HG02973 (cell line): ENCODE results near the gene PRKCB.
"Not testable (repeated sequence)": the region's sequence is repeated elsewhere in the genome, so short reads cannot be mapped to it uniquely, and the experiment has no call there.

Experiments
- ATAC-seq: cut with Tn5 transposase; IDR thresholded peaks from one replicate; pipeline ENCODE4 v1.9.1; 2021; ENCODE audit warnings: moderate library complexity; ENCODE audit not compliant: unreplicated experiment

The PRKCB gene

GRCh38 chr16:24119807-24120206, 284.0 kb downstream of the PRKCB start:
- ATAC-seq: no peak

DNA sequence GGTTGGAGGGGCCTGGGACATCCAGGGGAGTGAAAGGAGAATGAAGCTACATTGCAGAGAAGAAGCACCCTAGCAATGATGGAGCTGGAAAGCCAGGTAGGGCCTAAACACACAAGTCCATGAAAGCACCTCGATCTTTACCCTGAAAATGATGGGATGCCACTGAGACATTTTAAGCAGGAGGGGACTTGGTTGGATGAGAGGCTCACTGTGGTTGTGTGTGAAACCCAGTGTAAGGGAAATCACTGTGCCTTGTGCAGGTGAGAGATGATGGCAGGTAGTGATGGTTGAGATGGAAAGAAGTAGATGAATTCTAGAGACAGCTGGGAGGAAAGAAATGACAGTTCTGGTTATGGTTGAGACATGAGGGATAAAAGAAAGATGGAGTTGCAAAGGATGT, 287.5 kb downstream of the PRKCB start:
- no peak for ATAC-seq

DNA sequence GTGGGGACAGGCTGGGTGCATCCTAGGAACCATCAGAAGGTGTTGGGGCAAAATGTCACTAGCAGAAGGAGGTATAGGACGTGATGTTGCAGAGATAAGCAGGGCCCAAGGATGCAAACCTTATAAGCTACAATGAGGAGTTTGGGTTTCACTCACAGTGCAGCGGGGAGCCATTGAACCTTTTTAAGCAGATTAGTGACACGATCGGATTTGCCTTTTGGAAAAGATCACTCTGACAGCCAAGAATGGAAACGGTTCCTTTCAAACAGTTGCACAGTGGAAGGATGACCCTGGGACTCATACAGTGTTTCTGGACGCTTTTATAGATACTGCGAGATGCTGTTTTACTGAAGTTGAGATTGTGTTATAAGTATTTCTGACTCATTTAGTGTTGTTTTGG, 288.5 kb downstream of the PRKCB start:
- ATAC-seq: no peak

DNA sequence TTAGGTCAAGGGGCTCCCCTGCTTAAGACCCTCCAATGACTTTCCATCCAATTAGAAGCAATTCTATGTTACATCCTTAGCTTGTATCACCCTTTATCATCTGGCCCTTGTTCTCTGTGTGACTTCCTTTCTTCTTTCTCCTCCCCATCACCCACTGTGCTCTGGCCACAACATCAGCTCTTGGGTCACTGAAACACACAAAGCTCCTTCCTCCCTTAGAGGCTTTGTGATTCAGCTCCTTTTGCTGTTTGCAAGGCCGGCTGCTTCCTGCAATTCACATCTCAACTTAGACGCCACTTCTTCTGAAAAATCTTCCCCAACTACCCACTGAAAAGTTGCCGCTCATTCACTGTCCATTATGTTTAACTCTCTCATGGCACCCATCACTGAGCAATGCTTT, 289.4 kb downstream of the PRKCB start:
- no peak for ATAC-seq

GRCh38 chr16:24129412-24129918, 293.7 kb downstream of the PRKCB start:
- no peak for ATAC-seq

- no peak for ATAC-seq
These were observed 294.8 kb downstream of the PRKCB start for GRCh38 chr16:24130494-24131085.

- ATAC-seq: no peak
These were observed 295.5 kb downstream of the PRKCB start for GRCh38 chr16:24131294-24131693.

DNA sequence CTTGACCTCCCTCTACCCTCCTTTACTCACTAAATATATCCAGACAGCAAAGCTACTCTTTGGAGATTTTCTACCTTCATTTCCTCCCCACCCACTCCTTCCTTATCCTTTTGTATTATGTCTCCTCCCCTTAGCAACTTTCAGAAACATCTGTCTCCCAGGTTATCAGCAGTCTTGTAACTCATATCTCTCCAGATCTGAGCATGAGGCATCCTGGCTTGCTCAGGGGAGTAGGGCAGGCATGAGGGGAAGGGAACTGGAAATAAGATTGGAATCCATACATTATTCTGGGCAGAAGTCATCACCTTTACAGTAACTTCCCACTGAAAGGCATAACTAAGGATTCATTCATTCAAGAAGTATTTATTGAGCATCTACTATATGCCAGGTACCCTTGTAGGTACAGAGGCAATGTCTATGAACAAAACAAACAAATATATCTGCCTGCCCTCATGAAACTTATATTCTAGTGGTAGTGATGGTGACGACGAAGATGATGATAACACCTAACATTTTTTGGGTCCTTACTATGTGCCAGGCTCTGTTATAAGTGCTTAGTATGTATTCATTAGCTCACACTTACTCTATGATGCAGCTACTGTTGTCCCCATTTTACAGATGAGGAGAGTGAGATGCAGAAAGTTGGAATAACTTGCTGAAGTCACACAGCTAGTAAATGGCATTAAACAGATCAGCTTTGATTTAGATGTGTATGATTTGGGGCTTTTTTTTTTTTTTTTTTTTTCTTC, 296.4 kb downstream of the PRKCB start:
- ATAC-seq: no peak

GRCh38 chr16:24132797-24133155, 297.0 kb downstream of the PRKCB start:
- no peak for ATAC-seq

- no peak for ATAC-seq
These were observed 300.1 kb downstream of the PRKCB start for GRCh38 chr16:24135624-24136565.

GRCh38 chr16:24138024-24138423, 302.2 kb downstream of the PRKCB start:
- no peak for ATAC-seq

GRCh38 chr16:24138575-24138974, 302.8 kb downstream of the PRKCB start:
- ATAC-seq: no peak

GRCh38 chr16:24139282-24139681, 303.5 kb downstream of the PRKCB start:
- no peak for ATAC-seq

DNA sequence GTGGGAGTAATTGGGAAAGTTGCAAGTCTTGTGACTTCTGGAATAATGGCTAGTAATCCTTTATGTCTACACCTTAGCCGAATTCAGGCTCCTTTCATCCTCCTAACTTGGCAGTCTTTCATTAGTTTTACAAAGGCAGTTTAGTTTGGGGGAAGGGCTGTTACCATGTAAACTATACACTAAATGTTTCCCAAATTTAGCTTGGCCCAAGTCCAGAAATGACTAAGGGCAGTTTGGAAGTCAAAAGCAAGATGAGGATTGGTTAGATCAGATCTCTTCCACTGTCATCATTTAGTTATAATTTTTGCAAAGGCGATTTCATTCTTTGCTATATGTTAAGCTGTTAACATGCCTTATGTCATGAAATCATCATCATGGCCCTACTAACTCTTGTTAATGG, 304.9 kb downstream of the PRKCB start:
- ATAC-seq: no peak

DNA sequence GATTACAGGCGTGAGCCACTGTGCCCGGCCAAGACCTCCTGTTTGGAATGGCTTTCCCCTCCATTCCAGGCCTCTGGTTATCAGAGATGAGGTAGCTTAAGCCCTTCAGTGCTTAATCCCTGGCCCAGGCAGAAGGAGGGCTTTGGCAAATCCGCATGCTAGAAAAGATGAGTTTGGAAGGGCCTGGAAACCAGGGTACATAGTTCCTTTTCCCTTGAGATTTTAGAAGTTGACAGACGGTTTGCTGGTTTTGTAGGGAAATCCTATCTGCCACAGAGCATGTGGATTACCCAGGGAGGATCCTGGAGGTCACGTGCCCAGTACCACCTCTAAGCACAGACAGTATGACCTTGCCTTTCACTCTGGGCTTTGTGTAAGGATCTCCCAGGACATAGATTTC, 305.7 kb downstream of the PRKCB start:
- ATAC-seq: no peak

DNA sequence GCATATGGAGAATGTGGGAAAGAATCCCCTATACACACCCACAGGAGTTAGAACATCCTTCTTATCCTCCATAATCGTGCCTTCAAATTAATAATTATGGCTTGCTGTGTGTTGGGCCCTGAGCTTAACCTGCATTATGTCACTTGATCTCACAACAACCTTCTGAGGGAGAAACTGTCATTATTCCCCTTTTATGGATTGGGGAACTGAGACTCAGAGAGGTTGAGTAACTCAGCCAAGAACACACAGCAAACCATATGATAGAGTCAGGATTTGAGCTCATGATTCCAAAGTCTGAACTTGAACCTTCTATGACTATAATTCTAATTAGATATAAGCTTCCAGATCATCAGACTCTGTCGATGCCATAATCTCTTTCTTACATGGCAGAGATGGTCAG, 306.1 kb downstream of the PRKCB start:
- ATAC-seq: no peak

DNA sequence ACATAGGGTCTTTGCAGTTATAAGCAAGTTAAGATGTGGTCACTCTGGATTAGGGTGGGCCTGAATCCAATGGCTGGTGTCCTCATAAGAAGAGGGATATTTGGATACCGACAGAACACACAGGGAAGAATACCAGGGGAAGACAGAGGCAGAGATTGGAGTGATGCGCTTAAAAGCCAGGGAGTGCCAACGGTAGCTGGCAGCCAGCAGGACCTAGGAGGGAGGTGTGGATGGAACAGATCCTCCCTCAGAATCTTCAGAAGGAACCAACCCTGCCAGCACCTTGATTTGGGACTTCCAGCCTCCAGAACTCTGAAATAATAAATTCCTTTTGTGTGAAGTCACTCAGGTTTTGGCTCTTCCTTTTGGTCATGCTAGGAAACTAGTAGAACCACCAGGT, 310.1 kb downstream of the PRKCB start:
- ATAC-seq: no peak

GRCh38 chr16:24146518-24146917, 310.7 kb downstream of the PRKCB start:
- no peak for ATAC-seq

DNA sequence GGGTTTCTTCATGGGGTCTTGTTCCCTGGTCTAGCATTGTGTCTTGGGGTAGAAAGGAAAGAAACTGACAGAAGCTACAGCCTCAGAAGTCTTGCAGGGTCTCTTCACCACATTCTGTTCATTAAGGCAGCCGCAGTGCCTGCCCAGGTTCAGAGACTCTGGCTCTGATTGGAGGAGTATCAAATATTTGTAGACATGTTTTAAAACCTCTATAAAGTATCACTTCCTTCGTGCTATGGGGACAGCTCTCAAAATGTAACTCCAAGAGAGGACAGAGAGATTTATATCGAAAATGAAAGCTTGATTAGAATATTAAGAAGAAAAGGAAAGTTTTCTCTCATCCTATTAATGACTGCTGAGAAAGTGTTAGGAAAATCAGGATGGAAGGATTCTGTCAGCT, 313.3 kb downstream of the PRKCB start:
- no peak for ATAC-seq

DNA sequence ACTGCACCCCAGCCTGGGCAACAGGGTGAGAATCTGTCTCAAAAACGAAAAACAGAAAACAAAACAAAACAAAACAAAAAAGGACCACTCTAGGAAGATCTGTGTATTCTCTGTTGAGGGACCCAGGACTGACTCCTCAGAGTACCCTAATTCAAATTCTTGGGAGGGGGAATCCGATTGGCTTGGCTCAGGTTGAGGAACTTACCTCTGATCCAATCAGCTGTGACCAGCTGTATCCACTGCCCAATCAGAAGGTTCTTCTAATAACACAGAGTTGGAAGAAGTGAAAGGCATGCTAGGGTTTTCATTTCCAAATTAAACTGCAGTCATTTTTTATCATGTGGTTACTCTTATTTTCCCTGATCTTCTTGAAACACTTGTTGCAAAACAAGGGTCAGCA, 314.5 kb downstream of the PRKCB start:
- ATAC-seq: no peak

- no peak for ATAC-seq
These were observed 315.7 kb downstream of the PRKCB start for GRCh38 chr16:24151482-24151939.

DNA sequence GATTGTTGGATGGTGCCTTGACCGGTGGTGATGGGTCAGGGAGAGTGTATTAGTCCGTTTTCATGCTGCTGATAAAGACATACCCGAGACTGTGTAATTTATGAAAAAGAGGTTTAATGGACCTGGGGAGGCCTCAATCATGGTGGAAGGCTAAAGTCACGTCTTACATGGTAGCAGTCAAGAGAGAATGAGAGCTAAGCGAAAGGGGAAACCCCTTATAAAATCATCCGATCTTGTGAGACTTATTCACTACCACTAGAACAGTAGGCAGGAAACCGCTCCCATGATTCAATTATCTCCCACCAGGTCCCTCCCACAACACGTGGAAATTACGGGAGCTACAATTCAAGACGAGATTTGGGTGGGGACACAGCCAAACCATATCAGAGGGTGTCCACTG, 316.3 kb downstream of the PRKCB start:
- ATAC-seq: not testable (repeated sequence)
